IPS-20b (cell line): ENCODE results near the gene C17orf75.
"Not testable (repeated sequence)": the region's sequence is repeated elsewhere in the genome, so short reads cannot be mapped to it uniquely, and the experiment has no call there.

Experiments used
- H3K27ac ChIP-seq: one replicate; pipeline ENCODE4 v1.5.1; 2013; ENCODE audit warnings: low read length
- H3K27me3 ChIP-seq: 2 replicates; pipeline ENCODE4 v1.6.1; 2013; ENCODE audit warnings: mild to moderate bottlenecking, low read length, inconsistent platforms; ENCODE audit not compliant: insufficient read depth
- H3K36me3 ChIP-seq: 2 replicates; pipeline ENCODE4 v1.6.1; 2013; ENCODE audit warnings: low read depth, mild to moderate bottlenecking, inconsistent platforms, low read length, moderate library complexity; ENCODE audit not compliant: insufficient read depth
- H3K4me1 ChIP-seq: 2 replicates; pipeline ENCODE4 v1.6.1; 2013; ENCODE audit warnings: mild to moderate bottlenecking, control low read depth, inconsistent platforms, low read length, moderate library complexity; ENCODE audit not compliant: insufficient read depth
- H3K4me3 ChIP-seq: 2 replicates; pipeline ENCODE4 v1.5.1; 2013; ENCODE audit warnings: mild to moderate bottlenecking, low read length, inconsistent platforms
- H3K9ac ChIP-seq: 2 replicates; pipeline ENCODE4 v1.6.1; 2013; ENCODE audit warnings: low read depth, mild to moderate bottlenecking, inconsistent platforms, low read length, moderate library complexity
- H3K9me3 ChIP-seq: 2 replicates; pipeline ENCODE4 v1.6.1; 2013; ENCODE audit warnings: mild to moderate bottlenecking, low read depth, low read length, inconsistent platforms; ENCODE audit not compliant: insufficient read depth

Gene C17orf75, protein sequence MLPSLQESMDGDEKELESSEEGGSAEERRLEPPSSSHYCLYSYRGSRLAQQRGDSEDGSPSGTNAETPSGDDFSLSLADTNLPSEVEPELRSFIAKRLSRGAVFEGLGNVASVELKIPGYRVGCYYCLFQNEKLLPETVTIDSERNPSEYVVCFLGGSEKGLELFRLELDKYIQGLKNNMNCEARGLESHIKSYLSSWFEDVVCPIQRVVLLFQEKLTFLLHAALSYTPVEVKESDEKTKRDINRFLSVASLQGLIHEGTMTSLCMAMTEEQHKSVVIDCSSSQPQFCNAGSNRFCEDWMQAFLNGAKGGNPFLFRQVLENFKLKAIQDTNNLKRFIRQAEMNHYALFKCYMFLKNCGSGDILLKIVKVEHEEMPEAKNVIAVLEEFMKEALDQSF

DNA sequence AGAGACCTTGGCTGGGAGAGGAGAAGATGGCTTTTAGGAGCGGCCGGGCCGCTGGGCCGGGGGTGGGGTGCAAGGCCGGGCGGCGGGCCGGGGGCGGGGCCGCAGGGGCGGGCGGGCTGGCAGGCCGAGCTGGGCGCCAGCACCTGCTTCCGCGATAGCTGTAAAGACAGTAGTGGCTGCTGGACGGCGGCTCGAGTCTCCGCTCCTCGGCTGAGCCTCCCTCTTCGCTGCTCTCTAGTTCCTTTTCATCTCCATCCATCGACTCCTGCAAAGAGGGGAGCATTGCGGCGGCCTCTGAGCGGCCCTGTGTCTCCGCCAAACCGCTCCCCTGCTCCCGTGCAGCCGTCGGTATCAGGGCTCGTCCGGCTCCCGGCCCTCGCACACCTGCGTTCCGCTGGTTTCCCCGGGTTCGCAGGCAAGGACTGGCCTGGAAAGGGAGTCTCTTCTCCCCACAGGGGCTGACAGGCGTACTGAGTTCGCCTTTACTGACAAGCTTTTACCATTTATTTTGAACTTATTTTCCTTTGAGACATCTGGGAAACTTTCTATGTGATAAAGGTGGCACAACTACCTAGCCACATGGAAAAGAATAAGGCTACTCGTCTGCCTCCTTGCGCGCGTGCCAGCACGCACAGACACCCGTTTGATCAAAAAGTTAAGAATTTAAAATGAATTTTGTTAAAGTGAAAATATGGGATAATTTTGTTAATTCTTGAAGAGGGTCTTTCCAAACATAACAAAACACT lies at the start of gene C17orf75:
Gene C17orf75 (minus strand): TSS at position 317 of the 746 bp plus-strand sequence. CDS start 34 bp downstream, at position 283.
- H3K4me3 ChIP-seq, result peak within 1 kb of the TSS; percentile 94
- peaks cover 4% of the 10 kb centered on the region; the same call in 1 of the 2 replicates for H3K4me1 ChIP-seq
- H3K27me3 ChIP-seq, result no peaks in the 10 kb centered on the region
- H3K9ac ChIP-seq, result peak within 1 kb of the TSS; percentile 94
- H3K9me3 ChIP-seq, result no peaks in the 10 kb centered on the region
- H3K27ac ChIP-seq, result peak within 1 kb of the TSS; percentile 65
- H3K36me3 ChIP-seq, result peaks cover 22% of the 10 kb centered on the region

DNA sequence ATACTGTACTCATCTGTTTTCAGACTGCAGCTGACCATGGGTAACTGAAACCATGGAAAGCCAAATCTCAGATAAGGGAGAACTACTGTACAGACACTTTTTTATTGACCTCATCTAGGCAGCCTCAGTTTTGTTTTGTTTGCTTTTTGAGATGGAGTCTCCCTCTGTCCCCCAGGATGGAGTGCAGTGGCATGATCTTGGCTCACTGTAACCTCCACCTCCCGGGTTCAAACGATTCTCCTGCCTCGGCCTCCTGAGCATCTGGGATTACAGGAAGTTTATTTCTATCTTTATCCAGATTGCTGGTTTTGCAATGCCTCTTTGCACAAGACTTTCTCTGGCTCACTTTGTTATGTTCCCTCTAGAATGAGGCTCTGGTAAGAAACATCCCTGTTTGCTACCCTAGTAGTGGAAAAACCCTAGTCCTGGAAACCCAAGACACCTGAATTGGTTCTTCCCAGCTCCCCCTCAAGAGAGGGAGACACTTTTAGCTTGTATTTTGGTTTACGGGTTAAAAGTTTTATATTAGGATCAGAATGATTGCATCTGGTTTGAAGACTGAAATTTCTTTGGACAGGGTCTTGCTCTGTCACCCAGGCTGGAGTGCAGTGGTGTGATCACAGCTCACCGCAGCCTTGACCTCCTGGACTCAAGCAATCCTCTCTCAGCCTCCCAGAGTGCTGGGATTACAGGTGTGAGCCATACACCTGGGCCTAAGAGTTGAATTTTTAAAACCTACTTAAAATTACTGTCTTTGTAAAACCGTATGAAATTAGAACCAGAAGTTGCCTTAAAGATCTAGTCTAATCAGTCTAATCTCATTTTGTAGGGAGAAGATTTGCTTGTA lies 46.9 kb upstream of the C17orf75 start:
- H3K9ac ChIP-seq, result no peak overlapping the region
- H3K9me3 ChIP-seq, result no peaks in the 10 kb centered on the region; the same call in 1 of the 2 replicates
- H3K36me3 ChIP-seq, result no peaks in the 10 kb centered on the region
- no peak overlapping the region for H3K27ac ChIP-seq
- no peaks in the 10 kb centered on the region for H3K4me1 ChIP-seq
- H3K4me3 ChIP-seq, result no peak overlapping the region
- no peaks in the 10 kb centered on the region for H3K27me3 ChIP-seq

DNA sequence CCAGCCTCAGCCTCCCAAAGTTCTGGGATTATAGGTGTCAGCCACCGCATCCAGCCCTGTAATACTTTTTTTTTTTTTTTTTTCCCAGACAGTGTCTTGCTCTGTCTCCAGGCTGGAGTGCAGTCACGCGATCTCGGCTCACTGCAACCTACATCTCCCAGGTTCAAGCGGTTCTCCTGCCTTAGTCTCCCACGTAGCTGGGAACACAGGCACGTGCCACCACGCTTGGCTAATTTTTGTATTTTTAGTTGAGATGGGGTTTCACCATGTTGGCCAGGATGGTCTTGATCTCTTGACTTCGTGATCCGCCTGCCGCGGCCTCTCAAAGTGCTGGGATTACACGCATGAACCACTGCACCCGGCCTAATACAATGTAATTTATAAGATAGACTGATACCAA lies 46.2 kb upstream of the C17orf75 start:
- not testable (repeated sequence) for H3K4me3 ChIP-seq, H3K27ac ChIP-seq, H3K4me1 ChIP-seq, H3K27me3 ChIP-seq, H3K9ac ChIP-seq, H3K9me3 ChIP-seq, H3K36me3 ChIP-seq

DNA sequence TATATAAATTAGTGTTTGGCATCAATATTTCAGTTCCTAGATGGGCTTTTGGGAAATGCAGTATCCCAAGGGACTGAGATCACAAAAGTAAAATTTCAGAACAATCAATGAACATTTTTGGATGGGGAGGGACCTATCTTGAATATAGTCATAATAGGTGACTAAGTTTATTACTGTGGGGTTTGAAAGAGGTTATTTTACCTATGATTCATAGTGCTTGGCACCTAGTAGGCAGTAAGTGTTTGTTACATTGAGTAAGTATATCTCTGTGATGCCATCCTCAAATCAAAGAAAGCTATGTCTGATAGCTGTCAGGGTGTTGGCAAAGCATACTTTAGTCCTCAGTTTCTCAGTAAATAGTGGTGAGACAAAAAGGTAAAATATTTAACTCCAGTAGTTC lies 44.9 kb upstream of the C17orf75 start:
- H3K36me3 ChIP-seq, result peaks cover 12% of the 10 kb centered on the region
- H3K4me3 ChIP-seq, result no peak overlapping the region
- H3K9me3 ChIP-seq, result no peaks in the 10 kb centered on the region

DNA sequence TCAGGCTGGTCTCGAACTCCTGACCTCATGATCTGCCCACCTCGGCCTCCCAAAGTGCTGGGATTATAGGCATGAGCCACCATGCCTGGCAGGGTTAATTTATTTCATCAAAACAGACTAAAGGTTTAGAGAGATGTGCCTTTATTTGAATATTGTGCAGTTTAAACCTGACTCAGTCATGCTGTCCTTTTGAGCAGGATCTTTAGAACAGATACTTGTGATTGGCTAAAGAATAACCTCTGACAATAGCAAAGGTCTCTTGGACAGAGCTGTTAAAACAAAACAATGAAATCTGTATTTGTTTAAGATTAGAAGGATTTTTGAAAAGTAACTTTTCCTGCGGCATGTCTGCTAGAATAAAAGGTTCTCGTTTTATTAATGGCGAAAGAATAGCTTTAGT lies 44.0 kb upstream of the C17orf75 start:
- Histone ChIP-seq H3K4me3 (no peak overlapping the region), H3K4me1 (no peaks in the 10 kb centered on the region), H3K36me3 (peaks cover 20% of the 10 kb centered on the region), H3K9me3 (no peaks in the 10 kb centered on the region), H3K9ac (no peak overlapping the region), H3K27me3 (no peaks in the 10 kb centered on the region), H3K27ac (no peak overlapping the region)

More for the DNA sequence above, 44.9 kb upstream of the C17orf75 start:
- no peaks in the 10 kb centered on the region for H3K27me3 ChIP-seq
- H3K27ac ChIP-seq, result no peak overlapping the region
- no peak overlapping the region for H3K9ac ChIP-seq
- H3K4me1 ChIP-seq, result no peaks in the 10 kb centered on the region

DNA sequence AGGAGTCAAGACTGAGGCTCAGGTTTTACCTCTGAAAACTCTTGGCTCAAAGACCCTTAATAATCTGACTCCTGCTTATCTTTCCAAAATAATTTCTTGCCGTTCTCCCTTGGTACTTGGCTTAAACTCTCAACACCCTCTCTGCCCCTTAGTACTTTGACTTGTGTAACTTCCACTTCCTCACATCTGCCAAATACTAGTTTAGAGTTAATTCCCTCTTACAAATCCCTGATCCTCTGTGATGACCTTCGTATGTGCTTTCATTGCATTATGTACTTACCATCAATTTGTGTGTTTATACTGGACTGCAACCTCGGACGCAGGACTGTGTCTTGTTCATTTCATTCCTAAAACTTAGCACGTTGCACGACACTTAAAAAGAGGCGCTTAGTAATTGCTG lies 43.1 kb upstream of the C17orf75 start:
- Histone ChIP-seq H3K27ac (no peak overlapping the region), H3K27me3 (no peaks in the 10 kb centered on the region), H3K9me3 (no peaks in the 10 kb centered on the region), H3K36me3 (peaks cover 29% of the 10 kb centered on the region), H3K4me1 (no peaks in the 10 kb centered on the region), H3K4me3 (no peak overlapping the region), H3K9ac (no peak overlapping the region)

DNA sequence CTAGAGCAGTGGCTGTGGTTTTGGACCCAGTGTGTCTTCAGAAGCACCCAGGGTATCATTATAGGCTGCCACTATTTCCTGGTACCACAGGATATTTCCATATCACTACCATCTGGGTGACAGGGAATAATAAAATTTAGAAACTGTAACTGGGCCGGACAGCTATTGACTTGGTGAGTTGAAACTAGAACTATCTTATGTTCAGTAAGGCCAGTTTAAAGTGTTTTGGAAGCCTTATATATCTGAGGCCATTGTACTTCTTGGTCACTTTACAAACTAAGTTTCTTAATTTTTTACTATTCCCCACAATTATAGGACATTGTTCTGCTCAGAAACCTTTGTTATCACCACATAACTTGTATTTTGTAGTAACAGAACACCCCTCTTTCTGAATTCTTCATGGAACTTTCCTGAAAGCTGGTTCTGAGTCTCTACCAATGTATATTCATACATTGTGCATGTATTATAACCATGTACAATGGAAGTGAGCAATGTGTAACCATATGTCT lies 42.0 kb upstream of the C17orf75 start:
- H3K27me3 ChIP-seq, result no peaks in the 10 kb centered on the region
- H3K36me3 ChIP-seq, result peaks cover 40% of the 10 kb centered on the region
- H3K4me3 ChIP-seq, result no peak overlapping the region
- H3K27ac ChIP-seq, result no peak overlapping the region
- no peak overlapping the region for H3K9ac ChIP-seq
- no peaks in the 10 kb centered on the region for H3K4me1 ChIP-seq
- H3K9me3 ChIP-seq, result no peaks in the 10 kb centered on the region

DNA sequence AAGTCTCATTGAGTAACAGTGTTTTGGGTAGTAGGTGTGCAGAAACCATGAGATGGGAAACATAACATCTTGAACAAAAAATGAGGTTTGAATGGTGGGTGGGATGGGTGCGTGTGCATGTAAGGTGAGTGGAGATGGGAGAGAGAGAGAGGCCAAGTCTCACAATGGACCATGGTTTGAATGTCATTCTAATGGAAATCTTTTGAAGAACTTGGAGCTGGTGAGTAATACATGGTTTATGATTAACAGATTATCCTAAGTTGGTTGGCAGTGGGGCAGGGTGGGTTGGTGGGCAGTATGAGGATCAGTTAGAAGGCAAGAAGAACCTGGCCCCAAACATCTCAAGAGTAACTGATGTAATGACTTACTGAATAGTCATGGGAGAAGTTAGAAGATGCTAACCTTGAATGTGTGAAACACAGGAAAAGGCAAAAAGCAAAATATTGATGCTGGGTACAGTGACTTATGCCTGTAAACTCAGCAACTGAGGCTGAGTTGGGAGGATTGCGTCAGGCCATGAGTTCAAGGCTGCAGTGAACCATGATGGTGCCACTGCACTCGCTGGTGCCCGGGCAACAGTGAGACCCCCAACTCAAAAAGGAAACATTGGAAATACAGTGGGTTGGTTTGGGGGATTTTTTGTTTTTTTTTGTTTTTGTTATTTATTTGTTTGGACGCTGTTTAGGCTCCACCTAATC lies 40.7 kb upstream of the C17orf75 start:
- Histone ChIP-seq H3K9me3 (no peaks in the 10 kb centered on the region), H3K36me3 (peaks cover 53% of the 10 kb centered on the region), H3K9ac (no peak overlapping the region)

DNA sequence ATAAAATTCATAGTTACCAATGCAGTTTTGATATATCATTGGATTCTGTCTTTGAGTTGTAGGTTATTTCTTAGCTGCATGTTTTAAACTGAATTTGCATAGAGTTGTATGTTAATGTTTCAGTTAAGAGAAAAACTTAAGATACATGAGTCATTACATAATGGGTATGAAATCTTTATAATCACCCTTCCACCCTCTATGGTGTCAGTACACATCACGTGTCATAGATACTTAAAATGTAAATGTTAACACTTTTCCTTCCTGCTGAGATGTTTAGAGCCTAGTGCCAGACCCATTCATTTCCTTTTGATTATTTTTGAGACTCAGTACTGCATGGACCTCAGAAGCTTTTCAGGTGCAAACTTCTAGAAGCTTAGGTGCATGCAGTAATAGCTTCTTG lies 28.5 kb upstream of the C17orf75 start:
- no peaks in the 10 kb centered on the region for H3K4me1 ChIP-seq
- no peak overlapping the region for H3K4me3 ChIP-seq
- H3K9ac ChIP-seq, result no peak overlapping the region
- H3K27me3 ChIP-seq, result no peaks in the 10 kb centered on the region
- no peaks in the 10 kb centered on the region for H3K9me3 ChIP-seq
- peaks cover 100% of the 10 kb centered on the region for H3K36me3 ChIP-seq
- no peak overlapping the region for H3K27ac ChIP-seq

More for the DNA sequence above, 40.7 kb upstream of the C17orf75 start:
- Histone ChIP-seq H3K27me3 (no peaks in the 10 kb centered on the region), H3K4me3 (no peak overlapping the region), H3K4me1 (no peaks in the 10 kb centered on the region), H3K27ac (no peak overlapping the region)

DNA sequence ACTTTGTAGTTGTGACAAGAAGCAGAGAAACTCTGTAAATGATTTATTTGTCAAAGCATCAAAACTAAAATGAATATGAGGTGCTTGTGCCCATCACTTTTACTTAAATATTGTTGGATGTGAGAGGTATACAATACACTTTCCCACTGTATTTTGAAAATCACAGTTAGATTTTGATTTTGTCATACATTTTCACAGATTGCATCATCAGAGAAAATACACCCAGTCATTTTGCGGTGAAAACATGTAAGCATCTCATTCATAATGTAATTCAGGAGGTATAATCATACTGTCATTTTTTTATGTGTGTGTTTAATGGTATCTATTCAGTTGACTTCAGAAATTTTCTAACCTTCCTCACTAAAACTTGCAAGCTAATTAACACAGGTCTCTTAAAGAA lies 19.3 kb upstream of the C17orf75 start:
- Histone ChIP-seq H3K36me3 (peaks cover 96% of the 10 kb centered on the region), H3K9me3 (no peaks in the 10 kb centered on the region), H3K4me3 (no peak overlapping the region), H3K27me3 (no peaks in the 10 kb centered on the region), H3K9ac (no peak overlapping the region), H3K27ac (no peak overlapping the region), H3K4me1 (no peaks in the 10 kb centered on the region)

DNA sequence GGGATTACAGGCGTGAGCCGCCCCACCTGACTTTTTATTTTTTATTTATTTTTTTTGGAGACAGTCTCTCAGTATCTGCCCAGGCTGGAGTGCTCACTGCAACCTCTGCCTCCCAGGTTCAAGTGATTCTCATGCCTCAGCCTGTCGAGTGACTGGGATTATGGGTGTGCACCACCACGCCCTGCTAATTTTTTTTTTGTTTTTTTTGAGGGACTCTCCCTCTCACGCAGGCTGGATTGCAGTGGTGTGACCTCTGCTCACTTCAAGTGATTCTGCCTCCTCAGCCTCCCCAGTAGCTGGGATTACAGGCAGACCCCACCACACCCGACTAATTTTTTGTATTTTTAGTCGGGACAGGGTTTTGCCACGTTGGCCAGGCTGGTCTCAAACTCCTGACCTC lies 15.6 kb upstream of the C17orf75 start:
- H3K4me3 ChIP-seq, result no peak overlapping the region
- H3K9ac ChIP-seq, result no peak overlapping the region
- no peak overlapping the region for H3K27ac ChIP-seq
- H3K27me3 ChIP-seq, result no peaks in the 10 kb centered on the region
- no peaks in the 10 kb centered on the region for H3K4me1 ChIP-seq
- H3K9me3 ChIP-seq, result no peaks in the 10 kb centered on the region
- H3K36me3 ChIP-seq, result peaks cover 96% of the 10 kb centered on the region
